ENCODE data around the gene TMEM256. TPM values are rescaled to one million over a fixed set of nuclear protein-coding genes. Genes with fewer than 3 reads are reported as not detected.

TMEM256 gene
- total and polyA plus RNA-seq, 9 of the 15 experiments (the other 6 are each of a cell fraction or from before 2014, with no cell fraction given): 43.4 to 177 (median 68.5) TPM

- no peaks in the 10 kb centered on the region for H4K20me1 ChIP-seq (replicated peaks; ENCODE audit: control insufficient read depth, insufficient read depth, low read length)
- POLR2A ChIA-PET: no interaction called here
Observed at GRCh38 chr17:7448461-7448860, 44.6 kb upstream of the TMEM256 start.

More at GRCh38 chr17:7448461-7448860, 44.6 kb upstream of the TMEM256 start:
- no TSS peak for BruUV-seq (replicated peaks)
- Histone ChIP-seq H3K9ac (ENCODE audit: insufficient read depth in 1 of 2, low read depth in 2 of 2, low read length in 2 of 2) (no peak overlapping the region), H3K27ac (ENCODE audit: extremely low read depth, low read depth, low read length) (no peak overlapping the region), H3K79me2 (ENCODE audit: control insufficient read depth, insufficient read depth, low read length) (no peaks in the 10 kb centered on the region), H2AFZ (ENCODE audit: low read depth, low read length) (no peak overlapping the region), H3K4me1 (replicated peaks in 1 of 2; ENCODE audit: control insufficient read depth in 2 of 2, insufficient read depth in 2 of 2, low read length in 2 of 2) (peaks cover 4 to 26% of the 10 kb centered on the region in 2 experiments; a peak in 4 of 5 replicates), H3K9me3 (replicated peaks; ENCODE audit: control insufficient read depth, insufficient read depth, low read depth, low read length) (no peaks in the 10 kb centered on the region), H3K4me2 (ENCODE audit: insufficient read depth, low read length) (no peak overlapping the region), H3K4me3 (no peak overlapping the region), H3K27me3 (ENCODE audit: control insufficient read depth in 2 of 2, insufficient read depth in 2 of 2, low read length in 2 of 2) (no peaks in the 10 kb centered on the region), H3K9me1 (ENCODE audit: control insufficient read depth, insufficient read depth, low read length) (no peaks in the 10 kb centered on the region), H3K36me3 (ENCODE audit: control insufficient read depth, insufficient read depth, low read length) (no peaks in the 10 kb centered on the region)
- in situ Hi-C loops (cut with MboI): no loop called here
- ATAC-seq: no peak
- TF ChIP-seq, protein P1, sequence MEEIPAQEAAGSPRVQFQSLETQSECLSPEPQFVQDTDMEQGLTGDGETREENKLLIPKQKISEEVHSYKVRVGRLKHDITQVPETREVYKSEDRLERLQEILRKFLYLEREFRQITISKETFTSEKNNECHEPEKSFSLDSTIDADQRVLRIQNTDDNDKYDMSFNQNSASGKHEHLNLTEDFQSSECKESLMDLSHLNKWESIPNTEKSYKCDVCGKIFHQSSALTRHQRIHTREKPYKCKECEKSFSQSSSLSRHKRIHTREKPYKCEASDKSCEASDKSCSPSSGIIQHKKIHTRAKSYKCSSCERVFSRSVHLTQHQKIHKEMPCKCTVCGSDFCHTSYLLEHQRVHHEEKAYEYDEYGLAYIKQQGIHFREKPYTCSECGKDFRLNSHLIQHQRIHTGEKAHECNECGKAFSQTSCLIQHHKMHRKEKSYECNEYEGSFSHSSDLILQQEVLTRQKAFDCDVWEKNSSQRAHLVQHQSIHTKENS (CRISPR knock-in tag; IDR thresholded peaks at IDR 0.05): no peak
- TF ChIP-seq ARID1B (IDR thresholded peaks at IDR 0.05): no peak
- TF ChIP-seq, protein P2, sequence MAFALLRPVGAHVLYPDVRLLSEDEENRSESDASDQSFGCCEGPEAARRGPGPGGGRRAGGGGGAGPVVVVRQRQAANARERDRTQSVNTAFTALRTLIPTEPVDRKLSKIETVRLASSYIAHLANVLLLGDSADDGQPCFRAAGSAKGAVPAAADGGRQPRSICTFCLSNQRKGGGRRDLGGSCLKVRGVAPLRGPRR (CRISPR knock-in tag; IDR thresholded peaks at IDR 0.05): no peak
- no peak for TF ChIP-seq BMI1 (IDR thresholded peaks at IDR 0.05; ENCODE audit: low read length)
- TF ChIP-seq MECOM (CRISPR knock-in tag; IDR thresholded peaks at IDR 0.05): no peak
- TF ChIP-seq SMAD2 (IDR thresholded peaks at IDR 0.05; ENCODE audit: low read depth, low read length): no peak
- TF ChIP-seq RNF2 (IDR thresholded peaks at IDR 0.05): no peak
- TF ChIP-seq PHTF2 (CRISPR knock-in tag; IDR thresholded peaks at IDR 0.05): no peak
- TF ChIP-seq, protein P3, sequence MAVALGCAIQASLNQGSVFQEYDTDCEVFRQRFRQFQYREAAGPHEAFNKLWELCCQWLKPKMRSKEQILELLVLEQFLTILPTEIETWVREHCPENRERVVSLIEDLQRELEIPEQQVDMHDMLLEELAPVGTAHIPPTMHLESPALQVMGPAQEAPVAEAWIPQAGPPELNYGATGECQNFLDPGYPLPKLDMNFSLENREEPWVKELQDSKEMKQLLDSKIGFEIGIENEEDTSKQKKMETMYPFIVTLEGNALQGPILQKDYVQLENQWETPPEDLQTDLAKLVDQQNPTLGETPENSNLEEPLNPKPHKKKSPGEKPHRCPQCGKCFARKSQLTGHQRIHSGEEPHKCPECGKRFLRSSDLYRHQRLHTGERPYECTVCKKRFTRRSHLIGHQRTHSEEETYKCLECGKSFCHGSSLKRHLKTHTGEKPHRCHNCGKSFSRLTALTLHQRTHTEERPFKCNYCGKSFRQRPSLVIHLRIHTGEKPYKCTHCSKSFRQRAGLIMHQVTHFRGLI (CRISPR knock-in tag; IDR thresholded peaks at IDR 0.05): no peak
- TF ChIP-seq SP1 (CRISPR knock-in tag; IDR thresholded peaks at IDR 0.05): no peak
- no peak for TF ChIP-seq TFAM (CRISPR knock-in tag; conservative IDR thresholded peaks at IDR 0.05)
- DNase-seq (ENCODE audit: extremely low read depth in 1 of 4, low spot score in 3 of 4): no peak
- intact Hi-C loops (cut with micrococcal nuclease): no loop called here
- WGBS (ENCODE audit: insufficient coverage, low coverage, missing lambda C conversion rate): 81% methylated on average over 7 of the region's 7 CpGs
- CTCF ChIA-PET (ENCODE audit: low intra/inter-chr PET ratio): no interaction called here
- no peak for FAIRE-seq
